ENCODE data around the gene DOCK9. TPM values are rescaled to one million over a fixed set of nuclear protein-coding genes. Genes with fewer than 3 reads are reported as not detected.

Gene DOCK9
- total and polyA plus RNA-seq, 2 experiments from 2014 or later: 8.5 to 57.7 TPM

- TF ChIP-seq, protein P1, sequence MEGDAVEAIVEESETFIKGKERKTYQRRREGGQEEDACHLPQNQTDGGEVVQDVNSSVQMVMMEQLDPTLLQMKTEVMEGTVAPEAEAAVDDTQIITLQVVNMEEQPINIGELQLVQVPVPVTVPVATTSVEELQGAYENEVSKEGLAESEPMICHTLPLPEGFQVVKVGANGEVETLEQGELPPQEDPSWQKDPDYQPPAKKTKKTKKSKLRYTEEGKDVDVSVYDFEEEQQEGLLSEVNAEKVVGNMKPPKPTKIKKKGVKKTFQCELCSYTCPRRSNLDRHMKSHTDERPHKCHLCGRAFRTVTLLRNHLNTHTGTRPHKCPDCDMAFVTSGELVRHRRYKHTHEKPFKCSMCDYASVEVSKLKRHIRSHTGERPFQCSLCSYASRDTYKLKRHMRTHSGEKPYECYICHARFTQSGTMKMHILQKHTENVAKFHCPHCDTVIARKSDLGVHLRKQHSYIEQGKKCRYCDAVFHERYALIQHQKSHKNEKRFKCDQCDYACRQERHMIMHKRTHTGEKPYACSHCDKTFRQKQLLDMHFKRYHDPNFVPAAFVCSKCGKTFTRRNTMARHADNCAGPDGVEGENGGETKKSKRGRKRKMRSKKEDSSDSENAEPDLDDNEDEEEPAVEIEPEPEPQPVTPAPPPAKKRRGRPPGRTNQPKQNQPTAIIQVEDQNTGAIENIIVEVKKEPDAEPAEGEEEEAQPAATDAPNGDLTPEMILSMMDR (conservative IDR thresholded peaks at IDR 0.05; ENCODE audit: low read depth in 2 of 2): no peak
Observed at GRCh38 chr13:98976338-98976737, 1.5 kb downstream of the DOCK9 start (continued).

DNA sequence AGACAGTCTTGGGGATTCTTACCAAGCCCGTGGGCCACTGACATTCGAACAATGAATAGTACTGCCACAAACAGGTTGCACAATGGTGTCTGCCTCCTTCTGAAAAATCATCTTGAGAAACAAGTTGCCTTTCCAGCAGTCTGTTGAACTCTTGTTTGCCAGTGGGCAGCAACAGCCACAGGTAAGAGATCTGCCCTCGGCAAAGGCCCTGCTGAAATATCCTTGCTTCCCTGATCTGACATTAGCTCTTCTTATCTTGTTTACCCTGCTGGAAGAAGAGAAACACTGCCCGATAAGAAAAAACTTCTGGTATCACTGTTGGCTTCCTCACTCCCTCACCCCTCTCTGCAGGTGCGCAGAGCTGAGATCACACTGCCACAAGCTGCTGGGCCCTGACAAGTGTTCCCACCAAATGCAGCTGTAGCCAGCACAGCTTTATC, 2.0 kb downstream of the DOCK9 start:
- peaks cover 51% of the 10 kb centered on the region for H3K4me1 ChIP-seq (ENCODE audit: insufficient read depth)
- H3K4me2 ChIP-seq: peak overlapping the region; percentile 33
- no peaks in the 10 kb centered on the region for H3K36me3 ChIP-seq (ENCODE audit: insufficient read depth)
- no peak overlapping the region for H3K4me3 ChIP-seq
- ATAC-seq: peak; percentile 65
- H3K27me3 Mint-ChIP-seq (ENCODE audit: insufficient read depth, low read depth, poor library complexity): peaks cover 4% of the 10 kb centered on the region
- peak overlapping the region; percentile 88 for H3K27ac Mint-ChIP-seq
- no peaks in the 10 kb centered on the region for H3F3A ChIP-seq (replicated peaks; ENCODE audit: low read depth)
- H4K20me1 ChIP-seq (replicated peaks; ENCODE audit: insufficient read depth): no peaks in the 10 kb centered on the region
- no peaks in the 10 kb centered on the region; the same call in 1 of the 2 replicates for H3K79me2 ChIP-seq (replicated peaks; ENCODE audit: insufficient read depth)
- H3K9me3 Mint-ChIP-seq: no peaks in the 10 kb centered on the region
- H3K4me3 Mint-ChIP-seq: peak overlapping the region; percentile 7; the same call in 1 of the 3 replicates
- H2AFZ ChIP-seq: no peak overlapping the region
- no peaks in the 10 kb centered on the region for H3K36me3 Mint-ChIP-seq (ENCODE audit: low read depth)
- H3K27ac ChIP-seq (ENCODE audit: low read depth): peak overlapping the region; percentile 66
- peak; percentile 39 for DNase-seq (ENCODE audit: low spot score)
- no peaks in the 10 kb centered on the region for H3K9me2 ChIP-seq (ENCODE audit: insufficient read depth)
- peaks cover 47% of the 10 kb centered on the region for H3K4me1 Mint-ChIP-seq
- H3K27me3 ChIP-seq (ENCODE audit: insufficient read depth): no peaks in the 10 kb centered on the region
- TF ChIP-seq ZNF114 (CRISPR knock-in tag; IDR thresholded peaks at IDR 0.05) (no peak), CREB1 (CRISPR knock-in tag; IDR thresholded peaks at IDR 0.05; ENCODE audit: low read depth) (no peak), STAT1 (IDR thresholded peaks at IDR 0.05; ENCODE audit: unreplicated experiment) (no peak), POLR2AphosphoS5 (IDR thresholded peaks at IDR 0.05; ENCODE audit: low read depth) (no peak), JUNB (IDR thresholded peaks at IDR 0.05; ENCODE audit: unreplicated experiment) (no peak), EZH2phosphoT487 (IDR thresholded peaks at IDR 0.05; ENCODE audit: unreplicated experiment) (no peak), ETS1 (IDR thresholded peaks at IDR 0.05) (no peak), EZH2 (IDR thresholded peaks at IDR 0.05; ENCODE audit: low read depth, unreplicated experiment) (no peak), ZNF331 (CRISPR knock-in tag; IDR thresholded peaks at IDR 0.05; ENCODE audit: low read depth) (no peak), NANOG (IDR thresholded peaks at IDR 0.05; ENCODE audit: borderline replicate concordance) (no peak)
- TF ChIP-seq, protein P2, sequence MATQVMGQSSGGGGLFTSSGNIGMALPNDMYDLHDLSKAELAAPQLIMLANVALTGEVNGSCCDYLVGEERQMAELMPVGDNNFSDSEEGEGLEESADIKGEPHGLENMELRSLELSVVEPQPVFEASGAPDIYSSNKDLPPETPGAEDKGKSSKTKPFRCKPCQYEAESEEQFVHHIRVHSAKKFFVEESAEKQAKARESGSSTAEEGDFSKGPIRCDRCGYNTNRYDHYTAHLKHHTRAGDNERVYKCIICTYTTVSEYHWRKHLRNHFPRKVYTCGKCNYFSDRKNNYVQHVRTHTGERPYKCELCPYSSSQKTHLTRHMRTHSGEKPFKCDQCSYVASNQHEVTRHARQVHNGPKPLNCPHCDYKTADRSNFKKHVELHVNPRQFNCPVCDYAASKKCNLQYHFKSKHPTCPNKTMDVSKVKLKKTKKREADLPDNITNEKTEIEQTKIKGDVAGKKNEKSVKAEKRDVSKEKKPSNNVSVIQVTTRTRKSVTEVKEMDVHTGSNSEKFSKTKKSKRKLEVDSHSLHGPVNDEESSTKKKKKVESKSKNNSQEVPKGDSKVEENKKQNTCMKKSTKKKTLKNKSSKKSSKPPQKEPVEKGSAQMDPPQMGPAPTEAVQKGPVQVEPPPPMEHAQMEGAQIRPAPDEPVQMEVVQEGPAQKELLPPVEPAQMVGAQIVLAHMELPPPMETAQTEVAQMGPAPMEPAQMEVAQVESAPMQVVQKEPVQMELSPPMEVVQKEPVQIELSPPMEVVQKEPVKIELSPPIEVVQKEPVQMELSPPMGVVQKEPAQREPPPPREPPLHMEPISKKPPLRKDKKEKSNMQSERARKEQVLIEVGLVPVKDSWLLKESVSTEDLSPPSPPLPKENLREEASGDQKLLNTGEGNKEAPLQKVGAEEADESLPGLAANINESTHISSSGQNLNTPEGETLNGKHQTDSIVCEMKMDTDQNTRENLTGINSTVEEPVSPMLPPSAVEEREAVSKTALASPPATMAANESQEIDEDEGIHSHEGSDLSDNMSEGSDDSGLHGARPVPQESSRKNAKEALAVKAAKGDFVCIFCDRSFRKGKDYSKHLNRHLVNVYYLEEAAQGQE (IDR thresholded peaks at IDR 0.05; ENCODE audit: unreplicated experiment): no peak
- TF ChIP-seq, protein P1 (conservative IDR thresholded peaks at IDR 0.05; ENCODE audit: low read depth in 2 of 2): no peak
